HL-60 (cell line): Measurements from ENCODE around the gene SMIM28.

Experiments used
- DNase-seq, 2 experiments: peaks; one replicate each; pipeline ENCODE4 v3.0.0-alpha.2; 2010 to 2020; ENCODE audit warnings: low read depth in 1 of 2, low spot score in 1 of 2
- H3K27ac ChIP-seq: fragments of 250-450 bp; sonication (Bioruptor Pico); replicated peaks from 2 replicates; pipeline ENCODE4 v1.5.1; 2020; ENCODE audit warnings: mild to moderate bottlenecking, moderate library complexity
- H3K27me3 ChIP-seq: fragments of 250-450 bp; sonication (Bioruptor Pico); 2 replicates; pipeline ENCODE4 v1.5.1; 2021; ENCODE audit warnings: mild to moderate bottlenecking, moderate library complexity; ENCODE audit not compliant: insufficient read depth, poor library complexity, severe bottlenecking
- H3K4me3 ChIP-seq: replicated peaks from 2 replicates; pipeline ENCODE4 v1.5.1; 2011; ENCODE audit warnings: mild to moderate bottlenecking, control low read depth, low read length; ENCODE audit not compliant: insufficient read depth
- GABPA ChIP-seq: IDR thresholded peaks from 2 replicates; pipeline ENCODE4 v1.6.1; 2012; ENCODE audit warnings: low read depth
- POLR2AphosphoS5 ChIP-seq: IDR thresholded peaks from 2 replicates; pipeline ENCODE4 v1.6.1; 2012; ENCODE audit warnings: low read depth
- REST ChIP-seq: IDR thresholded peaks from 2 replicates; pipeline ENCODE4 v1.6.1; 2012; ENCODE audit warnings: low read depth; ENCODE audit not compliant: insufficient replicate concordance
- SPI1 ChIP-seq: IDR thresholded peaks from 2 replicates; pipeline ENCODE4 v1.6.1; 2012; ENCODE audit warnings: low read depth, mild to moderate bottlenecking, borderline replicate concordance
- TF ChIP-seq, protein P1 (sequence below): IDR thresholded peaks from one replicate; pipeline ENCODE4 v1.5.1; 2011; ENCODE audit warnings: low read length, control low read depth, inconsistent platforms; ENCODE audit not compliant: insufficient read depth

Gene SMIM28

DNA sequence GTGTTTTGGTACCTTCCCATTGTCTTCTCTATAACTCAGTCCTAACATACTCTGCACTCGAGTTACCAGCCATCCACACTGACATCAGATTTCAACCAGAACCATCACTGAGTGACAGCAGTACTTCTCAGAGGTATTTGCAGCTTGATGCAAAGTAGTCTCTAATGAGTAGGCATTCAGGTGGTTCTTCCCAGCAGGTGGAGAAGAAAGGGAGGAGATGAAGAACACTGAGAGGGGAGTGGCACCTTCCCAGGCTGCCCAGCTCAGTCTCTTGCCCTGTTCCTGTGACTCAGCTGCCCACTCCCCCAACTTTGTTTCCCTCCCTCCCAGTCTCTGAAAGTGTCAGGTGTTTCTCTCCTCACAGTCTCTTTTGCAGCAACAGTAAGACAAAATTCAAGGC, 38.7 kb upstream of the SMIM28 start:
- Histone ChIP-seq H3K4me3 (no peak overlapping the region), H3K27ac (no peak overlapping the region), H3K27me3 (peaks cover 11% of the 10 kb centered on the region)
- TF ChIP-seq REST: no peak
- TF ChIP-seq, protein P1, sequence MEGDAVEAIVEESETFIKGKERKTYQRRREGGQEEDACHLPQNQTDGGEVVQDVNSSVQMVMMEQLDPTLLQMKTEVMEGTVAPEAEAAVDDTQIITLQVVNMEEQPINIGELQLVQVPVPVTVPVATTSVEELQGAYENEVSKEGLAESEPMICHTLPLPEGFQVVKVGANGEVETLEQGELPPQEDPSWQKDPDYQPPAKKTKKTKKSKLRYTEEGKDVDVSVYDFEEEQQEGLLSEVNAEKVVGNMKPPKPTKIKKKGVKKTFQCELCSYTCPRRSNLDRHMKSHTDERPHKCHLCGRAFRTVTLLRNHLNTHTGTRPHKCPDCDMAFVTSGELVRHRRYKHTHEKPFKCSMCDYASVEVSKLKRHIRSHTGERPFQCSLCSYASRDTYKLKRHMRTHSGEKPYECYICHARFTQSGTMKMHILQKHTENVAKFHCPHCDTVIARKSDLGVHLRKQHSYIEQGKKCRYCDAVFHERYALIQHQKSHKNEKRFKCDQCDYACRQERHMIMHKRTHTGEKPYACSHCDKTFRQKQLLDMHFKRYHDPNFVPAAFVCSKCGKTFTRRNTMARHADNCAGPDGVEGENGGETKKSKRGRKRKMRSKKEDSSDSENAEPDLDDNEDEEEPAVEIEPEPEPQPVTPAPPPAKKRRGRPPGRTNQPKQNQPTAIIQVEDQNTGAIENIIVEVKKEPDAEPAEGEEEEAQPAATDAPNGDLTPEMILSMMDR: no peak
- DNase-seq: no peak

- DNase-seq: no peak
- no peak for TF ChIP-seq POLR2AphosphoS5
- TF ChIP-seq GABPA: no peak
- TF ChIP-seq, protein P1: no peak
- TF ChIP-seq SPI1: no peak
- TF ChIP-seq REST: no peak
- Histone ChIP-seq H3K4me3 (no peak overlapping the region), H3K27ac (no peak overlapping the region), H3K27me3 (peaks cover 11% of the 10 kb centered on the region)
Observed at GRCh38 chr6:138341176-138341575, 36.5 kb upstream of the SMIM28 start.

GRCh38 chr6:138343112-138343511, 34.6 kb upstream of the SMIM28 start:
- no peak for DNase-seq
- no peak overlapping the region for H3K27ac ChIP-seq
- no peak overlapping the region for H3K4me3 ChIP-seq
- TF ChIP-seq, protein P1: no peak
- no peak for TF ChIP-seq GABPA
- TF ChIP-seq SPI1: no peak
- no peak for TF ChIP-seq POLR2AphosphoS5
- TF ChIP-seq REST: no peak
- H3K27me3 ChIP-seq: peaks cover 11% of the 10 kb centered on the region
